Measurements from ENCODE around the gene C17orf113. TPM values are rescaled to one million over a fixed set of nuclear protein-coding genes. Genes with fewer than 3 reads are reported as not detected.
A peak's percentile ranks its signal among the peaks of the same experiment; 100 is the strongest.

The C17orf113 gene
- total RNA-seq, 1 donor from 2014 or later: 0.05 TPM

DNA sequence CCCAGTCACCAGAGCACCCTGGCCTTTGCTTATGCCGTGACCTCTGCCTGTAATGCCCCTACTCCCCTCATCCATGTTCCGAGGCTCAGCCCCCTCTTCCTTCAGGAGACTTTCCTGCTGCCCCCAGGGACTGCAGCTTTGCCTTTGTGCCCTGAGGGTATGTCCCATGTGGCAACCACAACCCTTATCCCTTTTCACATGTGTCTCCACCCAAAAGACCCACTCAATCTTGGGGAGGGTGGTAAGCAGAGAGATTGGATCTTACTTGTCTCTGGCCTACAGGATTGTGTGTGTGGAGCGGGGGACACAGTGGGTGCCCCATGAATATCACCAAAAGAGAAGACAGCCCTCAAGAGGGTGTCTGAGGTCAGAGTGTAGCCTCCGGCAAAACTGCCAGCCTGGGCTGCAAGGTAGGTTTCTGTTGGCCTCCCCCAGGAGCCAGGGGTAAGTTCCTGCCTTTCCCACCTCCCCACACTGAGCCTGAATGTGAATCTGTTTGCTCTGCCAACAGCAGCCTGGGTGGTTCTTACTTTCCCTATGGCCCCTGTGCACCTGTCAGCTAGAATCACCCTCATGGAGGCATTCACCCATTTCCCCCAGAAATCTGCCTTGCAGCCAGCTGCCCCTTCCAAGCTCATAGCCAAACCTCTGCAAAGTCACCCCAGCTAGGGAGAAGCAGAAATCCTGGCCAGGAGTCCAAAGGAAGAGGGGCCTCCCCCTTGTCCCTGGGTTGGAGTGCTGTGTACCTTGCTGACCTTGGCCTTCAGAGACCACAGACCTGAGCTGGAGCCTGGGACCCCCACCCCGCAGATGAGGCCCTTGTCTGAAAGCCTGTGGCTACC, 11.5 kb upstream of the C17orf113 start:
- DNase-seq: no peak
- Mint-ChIP-seq H3K36me3 (ENCODE audit: low read depth) (no peaks in the 10 kb centered on the region), H3K27ac (no peak overlapping the region), H3K4me3 (no peak overlapping the region), H3K9me3 (no peaks in the 10 kb centered on the region), H3K27me3 (no peaks in the 10 kb centered on the region), H3K4me1 (peaks cover 18% of the 10 kb centered on the region)
- intact Hi-C loops (cut with micrococcal nuclease): loop anchor here (5.0 to 10.0 kb wide), 2 partner anchors 35 to 123 kb away; partner anchors contain the start of genes HCRT and KCNH4

DNA sequence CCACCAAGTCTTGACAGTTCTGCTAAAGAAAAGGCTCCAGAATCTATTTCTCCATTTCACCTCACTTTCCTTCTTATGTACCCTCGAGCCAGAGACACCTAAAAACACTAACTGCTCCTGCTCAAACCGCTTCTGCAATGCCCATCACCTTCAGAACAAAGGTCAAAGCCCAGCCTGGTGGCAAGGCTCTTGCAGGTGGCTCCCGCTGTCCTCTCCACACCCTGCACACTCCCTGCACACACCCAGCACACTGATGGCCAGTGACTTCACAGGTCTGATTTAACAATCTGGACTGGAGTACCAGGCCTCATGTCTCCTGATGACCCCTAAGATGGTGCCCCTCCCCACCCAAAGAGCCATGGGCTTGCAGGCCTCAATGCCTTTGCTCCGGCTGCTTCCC, 9.8 kb upstream of the C17orf113 start:
- H3K4me1 Mint-ChIP-seq: peaks cover 17% of the 10 kb centered on the region

DNA sequence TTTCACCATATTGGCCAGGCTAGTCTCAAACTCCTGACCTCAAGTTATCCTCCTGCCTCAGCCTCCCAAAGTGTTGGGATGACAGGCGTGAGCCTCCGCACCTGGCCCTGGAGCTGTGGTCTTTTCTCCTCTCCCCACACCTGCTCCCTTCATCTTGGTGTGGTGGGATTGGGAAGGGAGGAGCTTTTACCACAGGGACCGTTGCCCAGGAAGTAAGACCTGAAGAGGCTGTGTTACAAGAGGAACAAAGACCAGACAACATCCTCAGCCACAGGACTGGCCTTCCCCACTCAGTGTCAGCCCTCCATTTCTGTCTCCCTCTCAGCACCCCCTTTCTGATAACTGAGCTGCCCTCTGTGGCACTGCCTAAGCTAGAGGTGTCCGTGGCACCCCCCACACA, 9.4 kb upstream of the C17orf113 start:
- DNase-seq: no peak
- Mint-ChIP-seq H3K36me3 (ENCODE audit: low read depth) (no peaks in the 10 kb centered on the region), H3K27ac (no peak overlapping the region), H3K27me3 (peaks cover 8% of the 10 kb centered on the region), H3K9me3 (no peaks in the 10 kb centered on the region), H3K4me3 (no peak overlapping the region), H3K4me1 (peaks cover 16% of the 10 kb centered on the region)
- intact Hi-C loops (cut with micrococcal nuclease): loop anchor here (5.0 to 10.0 kb wide), 2 partner anchors 33 to 125 kb away; partner anchors contain the start of genes HCRT and KCNH4

More for the DNA sequence above, 9.8 kb upstream of the C17orf113 start:
- Mint-ChIP-seq H3K36me3 (ENCODE audit: low read depth) (no peaks in the 10 kb centered on the region), H3K9me3 (no peaks in the 10 kb centered on the region), H3K4me3 (no peak overlapping the region), H3K27me3 (peaks cover 4% of the 10 kb centered on the region), H3K27ac (peak overlapping the region; percentile 30)
- intact Hi-C loops (cut with micrococcal nuclease): loop anchor here (5.0 to 10.0 kb wide), 2 partner anchors 33 to 125 kb away; partner anchors contain the start of genes HCRT and KCNH4
- no peak for DNase-seq

DNA sequence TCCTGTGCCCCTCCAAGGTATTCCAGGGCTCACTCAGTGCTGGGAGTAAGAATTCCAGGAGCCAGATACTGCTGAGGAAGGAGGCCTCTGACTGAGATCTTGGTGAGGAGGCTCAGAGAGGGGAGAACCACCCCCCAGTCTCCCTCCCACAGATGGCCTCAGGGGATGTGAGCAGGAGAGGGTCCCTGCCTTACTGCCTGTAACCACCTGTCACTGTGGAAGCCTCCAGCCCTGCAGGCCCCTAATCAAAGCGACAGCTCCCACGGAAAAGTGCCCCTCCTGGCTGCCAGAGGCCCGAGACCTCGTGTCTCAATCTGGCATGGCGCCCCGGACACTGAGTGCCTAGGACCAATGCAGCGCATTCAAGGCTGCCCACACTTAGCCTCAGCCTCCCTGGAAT, 7.7 kb upstream of the C17orf113 start:
- no peaks in the 10 kb centered on the region for H3K9me3 Mint-ChIP-seq
- intact Hi-C loops (cut with micrococcal nuclease): no loop called here
- no peaks in the 10 kb centered on the region for H3K36me3 Mint-ChIP-seq (ENCODE audit: low read depth)

DNA sequence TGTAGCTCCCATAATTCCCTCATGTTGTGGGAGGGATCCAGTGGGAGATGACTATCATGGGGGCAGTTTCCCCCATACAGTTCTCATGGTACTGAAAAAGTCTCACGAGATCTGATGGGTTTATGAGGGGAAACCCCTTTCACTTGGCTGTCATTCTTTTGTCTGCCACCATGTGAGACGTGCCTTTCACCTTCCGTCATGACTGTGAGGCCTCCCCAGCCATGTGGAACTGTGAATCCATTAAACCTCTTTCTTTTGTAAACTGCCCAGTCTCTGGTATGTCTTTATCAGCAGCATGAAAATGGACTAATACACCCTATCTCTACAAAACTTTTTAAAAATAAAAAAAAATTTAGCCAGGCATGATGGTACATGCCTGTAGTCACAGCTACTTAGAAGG, 6.2 kb upstream of the C17orf113 start:
- Mint-ChIP-seq H3K36me3 (ENCODE audit: low read depth) (no peaks in the 10 kb centered on the region), H3K27ac (peak overlapping the region; percentile 34), H3K4me3 (no peak overlapping the region), H3K9me3 (no peaks in the 10 kb centered on the region), H3K4me1 (peaks cover 4% of the 10 kb centered on the region), H3K27me3 (peaks cover 34% of the 10 kb centered on the region)
- DNase-seq: no peak
- intact Hi-C loops (cut with micrococcal nuclease): no loop called here

More for the DNA sequence above, 7.7 kb upstream of the C17orf113 start:
- no peak for DNase-seq
- Mint-ChIP-seq H3K27me3 (peaks cover 19% of the 10 kb centered on the region), H3K27ac (no peak overlapping the region), H3K4me1 (peaks cover 6% of the 10 kb centered on the region), H3K4me3 (no peak overlapping the region)

DNA sequence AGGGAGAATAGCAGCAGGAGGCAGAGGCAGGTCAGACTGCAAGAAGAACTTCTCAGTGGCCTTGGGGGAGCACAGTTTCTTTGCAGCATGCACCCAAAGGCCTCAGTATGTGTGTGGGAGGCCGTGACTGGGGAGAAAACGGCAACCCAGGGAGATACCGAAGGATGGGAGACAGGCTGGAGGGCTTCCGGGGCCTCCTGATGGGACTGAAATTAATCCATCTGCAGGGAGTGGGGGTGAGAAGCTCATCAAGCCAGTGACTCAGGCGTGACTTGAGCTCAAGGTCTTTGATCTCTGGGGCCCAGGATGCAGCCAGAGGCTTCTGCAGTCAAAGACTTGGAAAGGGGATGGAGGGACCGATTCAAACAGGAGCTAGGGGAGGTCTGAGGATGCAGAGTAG, 5.1 kb upstream of the C17orf113 start:
- H3K4me3 Mint-ChIP-seq: no peak overlapping the region
- H3K27me3 Mint-ChIP-seq: peaks cover 44% of the 10 kb centered on the region
- DNase-seq: no peak
- H3K4me1 Mint-ChIP-seq: peaks cover 4% of the 10 kb centered on the region
- no peak overlapping the region for H3K27ac Mint-ChIP-seq
- intact Hi-C loops (cut with micrococcal nuclease): no loop called here
- no peaks in the 10 kb centered on the region for H3K9me3 Mint-ChIP-seq
- H3K36me3 Mint-ChIP-seq (ENCODE audit: low read depth): no peaks in the 10 kb centered on the region

DNA sequence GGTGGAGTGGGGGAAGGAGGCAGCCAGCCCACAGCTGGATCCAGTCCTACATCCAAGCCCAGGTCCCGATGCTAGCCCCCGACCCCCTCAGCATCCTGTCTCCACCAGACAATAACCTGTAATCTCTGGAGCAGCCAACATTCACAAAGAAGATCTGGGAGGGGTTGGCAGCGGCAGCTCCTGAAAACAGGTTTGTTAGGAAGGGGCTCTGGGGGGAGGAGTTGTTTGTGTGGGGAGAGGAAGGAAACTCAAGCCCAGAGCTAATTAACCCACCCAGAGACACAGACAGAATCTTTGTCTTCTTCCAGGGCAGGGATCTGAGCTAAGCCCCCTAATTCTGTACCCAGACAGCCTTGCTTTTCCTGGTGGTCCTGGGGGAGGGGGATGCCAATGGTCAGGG, 4.6 kb upstream of the C17orf113 start:
- intact Hi-C loops (cut with micrococcal nuclease): no loop called here
- Mint-ChIP-seq H3K36me3 (ENCODE audit: low read depth) (no peaks in the 10 kb centered on the region), H3K9me3 (no peaks in the 10 kb centered on the region), H3K27ac (no peak overlapping the region), H3K27me3 (peaks cover 44% of the 10 kb centered on the region), H3K4me1 (peaks cover 1% of the 10 kb centered on the region), H3K4me3 (no peak overlapping the region)
- DNase-seq: no peak

DNA sequence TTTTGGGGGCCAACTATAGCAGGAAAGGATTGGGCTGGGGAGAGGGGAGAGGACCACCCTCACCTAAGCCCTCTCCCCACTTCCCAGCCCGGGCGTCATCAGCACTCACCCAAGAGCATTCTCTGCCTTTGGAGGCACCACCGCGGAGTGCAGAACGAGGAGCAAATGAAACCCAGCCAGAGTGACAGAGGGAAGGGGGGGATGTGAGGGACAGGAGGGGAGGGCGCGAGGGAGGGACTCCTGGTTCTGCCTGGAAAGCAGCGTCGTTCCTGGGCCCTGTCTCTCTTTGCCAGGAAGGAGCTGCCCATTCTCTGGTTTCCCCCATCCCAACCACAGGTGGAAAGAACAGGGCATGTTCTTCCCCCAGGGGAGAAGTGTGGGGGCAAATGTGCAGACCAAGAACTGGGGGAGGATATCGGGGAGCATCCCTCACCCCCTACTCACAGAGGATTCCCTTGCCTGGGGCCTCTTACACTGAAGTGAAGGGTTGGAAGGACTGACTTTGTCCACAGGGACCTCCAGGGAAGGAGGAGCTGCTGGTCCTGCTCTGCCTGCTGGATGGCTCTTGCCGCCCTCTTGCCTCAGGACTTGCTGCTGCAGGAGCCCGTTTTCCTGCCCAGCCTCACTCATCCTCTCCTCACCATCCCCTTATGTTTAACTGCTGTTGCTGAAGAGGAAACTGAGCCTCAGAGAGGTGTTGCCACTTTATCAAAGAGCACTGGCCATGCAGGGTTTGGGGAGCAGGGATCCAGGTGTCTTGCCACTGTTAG, 3.5 kb upstream of the C17orf113 start:
- DNase-seq: no peak
- Mint-ChIP-seq H3K4me1 (no peaks in the 10 kb centered on the region), H3K27ac (no peak overlapping the region), H3K27me3 (peaks cover 53% of the 10 kb centered on the region), H3K36me3 (ENCODE audit: low read depth) (no peaks in the 10 kb centered on the region), H3K9me3 (no peaks in the 10 kb centered on the region), H3K4me3 (no peak overlapping the region)
- intact Hi-C loops (cut with micrococcal nuclease): no loop called here

DNA sequence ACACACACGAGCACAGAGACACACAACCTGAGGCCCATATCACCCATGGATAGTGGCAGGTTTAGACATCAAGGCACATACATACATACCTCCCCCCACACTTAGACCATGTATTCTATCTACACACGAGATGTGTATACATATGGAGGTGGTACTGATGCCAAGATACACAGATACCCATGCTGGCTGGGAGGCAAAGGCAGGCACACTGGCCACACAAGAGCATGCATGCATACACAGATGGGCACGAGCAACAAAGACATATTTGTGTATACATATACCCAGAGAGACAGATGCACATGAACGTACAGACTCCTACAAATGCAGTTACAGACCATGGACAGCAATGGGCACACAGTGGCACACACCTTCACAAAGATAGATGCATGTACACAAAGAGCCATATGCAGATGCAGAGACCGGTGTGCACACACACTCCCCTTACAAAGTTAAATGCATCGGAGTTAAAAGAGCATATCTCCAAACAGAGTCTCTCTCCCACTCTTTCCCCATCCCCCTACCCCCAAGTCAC, 2.0 kb upstream of the C17orf113 start:
- Mint-ChIP-seq H3K4me1 (no peaks in the 10 kb centered on the region), H3K9me3 (no peaks in the 10 kb centered on the region), H3K27ac (no peak overlapping the region), H3K27me3 (peaks cover 62% of the 10 kb centered on the region), H3K4me3 (no peak overlapping the region), H3K36me3 (ENCODE audit: low read depth) (no peaks in the 10 kb centered on the region)
- intact Hi-C loops (cut with micrococcal nuclease): no loop called here
- no peak for DNase-seq

DNA sequence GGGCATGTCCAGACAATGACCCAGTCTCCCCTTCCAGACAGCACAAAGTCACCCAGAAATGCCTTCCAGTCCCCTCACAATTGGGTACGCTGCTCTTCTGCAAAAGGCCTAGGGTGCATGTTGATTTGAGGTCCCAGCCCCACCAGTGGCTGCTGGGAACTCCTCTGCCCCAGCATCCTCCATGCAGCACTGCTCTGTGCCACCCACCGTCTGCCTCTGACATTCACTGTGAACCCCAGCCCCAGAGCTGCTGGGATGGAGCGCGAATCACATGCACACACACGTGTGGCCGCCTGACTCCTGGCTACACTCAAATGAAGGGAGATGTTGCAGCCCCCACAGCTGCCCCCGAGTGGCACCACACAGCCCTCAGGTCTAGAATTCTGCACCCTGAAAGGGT, 1.2 kb upstream of the C17orf113 start:
- no peaks in the 10 kb centered on the region for H3K9me3 Mint-ChIP-seq
- H3K4me3 Mint-ChIP-seq: peak overlapping the region; percentile 41

DNA sequence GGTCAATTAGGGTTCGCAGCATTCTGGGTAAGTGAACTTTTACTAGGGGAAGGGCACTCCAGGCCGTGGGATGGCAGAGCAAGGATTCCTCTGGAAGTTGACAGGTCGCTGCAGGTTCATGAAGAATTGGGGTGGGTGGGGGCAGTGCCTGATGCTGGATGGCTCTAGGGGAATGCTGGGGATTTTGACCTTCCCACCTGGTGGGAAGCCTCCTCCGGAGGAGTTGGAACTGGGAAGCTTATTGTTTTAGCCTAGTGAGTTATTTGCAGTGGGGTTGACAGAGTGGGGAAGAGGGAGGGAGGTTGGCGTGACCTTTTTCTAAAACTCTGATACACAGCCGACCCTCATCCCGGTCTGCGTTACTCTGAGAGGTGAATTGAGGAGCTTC, 606 bp upstream of the C17orf113 start:
- intact Hi-C loops (cut with micrococcal nuclease): no loop called here
- Mint-ChIP-seq H3K36me3 (ENCODE audit: low read depth) (no peaks in the 10 kb centered on the region), H3K4me1 (no peaks in the 10 kb centered on the region), H3K27me3 (peaks cover 60% of the 10 kb centered on the region), H3K4me3 (peak overlapping the region; percentile 69), H3K27ac (no peak overlapping the region), H3K9me3 (no peaks in the 10 kb centered on the region)
- DNase-seq: no peak

More for the DNA sequence above, 1.2 kb upstream of the C17orf113 start:
- Mint-ChIP-seq H3K36me3 (ENCODE audit: low read depth) (no peaks in the 10 kb centered on the region), H3K27me3 (peaks cover 62% of the 10 kb centered on the region), H3K27ac (no peak overlapping the region), H3K4me1 (no peaks in the 10 kb centered on the region)
- intact Hi-C loops (cut with micrococcal nuclease): no loop called here
- no peak for DNase-seq

DNA sequence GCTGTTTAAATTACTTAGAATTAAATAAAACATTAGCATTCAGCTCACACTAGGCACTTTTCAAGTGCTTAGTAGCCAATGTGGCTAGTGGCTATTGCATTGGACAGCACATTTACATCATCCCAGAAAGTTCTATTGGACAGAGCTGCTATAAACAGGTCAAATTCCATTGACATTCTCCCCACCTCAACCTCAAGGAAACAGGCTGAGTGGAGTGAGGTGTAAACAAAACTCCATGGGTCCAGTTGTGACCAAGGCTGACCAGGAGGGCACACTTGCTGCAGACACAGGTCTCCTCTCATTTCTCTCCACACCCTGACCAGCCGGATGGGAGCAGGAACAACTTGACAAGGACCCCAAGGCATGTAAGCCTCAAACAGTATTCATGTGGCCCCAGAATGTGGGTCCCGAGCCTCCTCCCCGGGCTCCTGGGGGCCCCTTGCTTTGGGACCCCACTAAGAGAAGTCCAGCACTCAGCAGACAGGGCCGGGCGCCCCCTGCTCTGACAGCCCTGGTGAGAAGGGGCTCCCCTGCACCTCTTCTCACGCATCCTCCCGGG, 488 bp downstream of the C17orf113 start:
- Mint-ChIP-seq H3K9me3 (no peaks in the 10 kb centered on the region), H3K27ac (no peak overlapping the region), H3K27me3 (peaks cover 54% of the 10 kb centered on the region), H3K4me3 (peak overlapping the region; percentile 66), H3K4me1 (no peaks in the 10 kb centered on the region), H3K36me3 (ENCODE audit: low read depth) (no peaks in the 10 kb centered on the region)
- intact Hi-C loops (cut with micrococcal nuclease): no loop called here
- DNase-seq: no peak

DNA sequence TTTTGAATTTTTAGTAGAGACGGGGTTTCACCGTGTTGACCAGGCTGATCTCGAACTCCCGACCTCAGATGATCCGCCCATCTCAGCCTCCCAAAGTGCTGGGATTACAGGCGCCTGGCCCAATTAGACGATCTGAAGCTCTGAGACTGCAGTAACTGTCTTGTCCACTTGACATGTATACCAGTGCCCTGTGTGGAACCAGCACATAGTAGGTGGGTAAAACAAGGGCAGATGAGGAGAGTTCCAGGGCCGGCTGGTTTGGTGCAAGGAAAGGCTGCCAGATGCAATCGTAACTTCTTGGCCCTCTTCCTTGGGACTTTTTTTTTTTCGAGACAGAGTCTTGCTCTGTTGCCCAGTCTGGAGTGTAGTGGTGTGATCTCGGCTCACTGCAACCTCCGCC, 3.1 kb downstream of the C17orf113 start:
- peaks cover 35% of the 10 kb centered on the region for H3K27me3 Mint-ChIP-seq
- no peaks in the 10 kb centered on the region for H3K4me1 Mint-ChIP-seq
- DNase-seq: no peak
- H3K27ac Mint-ChIP-seq: no peak overlapping the region
- H3K4me3 Mint-ChIP-seq: no peak overlapping the region
- H3K36me3 Mint-ChIP-seq (ENCODE audit: low read depth): no peaks in the 10 kb centered on the region
- intact Hi-C loops (cut with micrococcal nuclease): no loop called here
- H3K9me3 Mint-ChIP-seq: no peaks in the 10 kb centered on the region

DNA sequence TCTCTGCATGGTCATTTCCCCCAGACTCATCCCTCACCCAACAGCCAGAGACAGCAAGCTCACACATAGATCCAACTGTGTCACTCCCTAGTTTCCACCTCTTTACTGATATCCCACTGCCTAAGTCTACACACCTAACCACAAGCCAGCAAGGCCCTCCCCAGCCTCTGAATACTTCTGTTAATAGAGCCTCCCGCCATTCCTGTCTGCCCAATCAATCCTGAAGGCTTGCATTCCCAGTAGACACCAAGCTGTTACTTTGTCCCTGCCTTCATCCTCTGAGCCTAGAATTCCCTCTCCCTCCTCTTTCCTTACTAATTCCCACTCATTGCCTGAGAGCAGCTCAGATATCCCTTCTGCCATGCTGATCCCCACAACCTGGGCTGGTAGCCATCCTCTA, 4.7 kb downstream of the C17orf113 start:
- Mint-ChIP-seq H3K27ac (no peak overlapping the region), H3K4me1 (no peaks in the 10 kb centered on the region), H3K36me3 (ENCODE audit: low read depth) (no peaks in the 10 kb centered on the region), H3K9me3 (no peaks in the 10 kb centered on the region), H3K4me3 (no peak overlapping the region), H3K27me3 (peaks cover 23% of the 10 kb centered on the region)
- intact Hi-C loops (cut with micrococcal nuclease): no loop called here
- DNase-seq: no peak
